ENCODE data around the gene CYBC1. TPM values are rescaled to one million over a fixed set of nuclear protein-coding genes. Genes with fewer than 3 reads are reported as not detected.

CYBC1 gene
- total and polyA plus RNA-seq, 9 of the 15 experiments (the other 6 are each of a cell fraction or from before 2014, with no cell fraction given): 1.3 to 71.8 (median 49.9) TPM

- TF ChIP-seq TFAM (CRISPR knock-in tag; conservative IDR thresholded peaks at IDR 0.05) (no peak), ZNF707 (CRISPR knock-in tag; conservative IDR thresholded peaks at IDR 0.05) (no peak), ZNF75A (CRISPR knock-in tag; IDR thresholded peaks at IDR 0.05) (no peak), HMGN3 (IDR thresholded peaks at IDR 0.05; ENCODE audit: borderline replicate concordance, extremely low read depth, insufficient read length, low read depth, low read length) (no peak), NRF1 (conservative IDR thresholded peaks at IDR 0.05 in 1 of 2, IDR thresholded peaks at IDR 0.05 in 1 of 2) (peak; percentile 41 to 53; a peak in 3 of 4 replicates), ETS2 (tag; IDR thresholded peaks at IDR 0.05; ENCODE audit: borderline replicate concordance, poor library complexity, severe bottlenecking) (no peak), ELF4 (CRISPR knock-in tag; IDR thresholded peaks at IDR 0.05) (no peak), JUND (IDR thresholded peaks at IDR 0.05; ENCODE audit: borderline replicate concordance, low read depth, low read length) (peak; percentile 81; the same call in 1 of the 2 replicates), JUND (tag; IDR thresholded peaks at IDR 0.05; ENCODE audit: borderline replicate concordance, low read depth, low read length) (peak; percentile 68; the same call in 2 of the 3 replicates), NCOA1 (IDR thresholded peaks at IDR 0.05; ENCODE audit: low read depth) (no peak), ZNF12 (CRISPR knock-in tag; IDR thresholded peaks at IDR 0.05) (0 out of 2 replicates have a peak, but pooled peaks have one; percentile 75), RBBP5 (IDR thresholded peaks at IDR 0.05; ENCODE audit: borderline replicate concordance, insufficient read depth, low read length, poor library complexity, severe bottlenecking) (no peak), RFX5 (IDR thresholded peaks at IDR 0.05; ENCODE audit: low read depth, low read length) (peak; percentile 80; the same call in 1 of the 2 replicates), KAT7 (CRISPR knock-in tag; IDR thresholded peaks at IDR 0.05; ENCODE audit: borderline replicate concordance) (no peak; the same call in 1 of the 2 replicates), HOXB6 (CRISPR knock-in tag; IDR thresholded peaks at IDR 0.05; ENCODE audit: borderline replicate concordance) (no peak), ESRRA (IDR thresholded peaks at IDR 0.05; ENCODE audit: borderline replicate concordance, low read depth) (peak; percentile 86; the same call in 1 of the 2 replicates), PBX2 (CRISPR knock-in tag; IDR thresholded peaks at IDR 0.05; ENCODE audit: low read depth) (no peak), PBX2 (tag; conservative IDR thresholded peaks at IDR 0.05; ENCODE audit: low read depth) (peak; percentile 81), MEF2A (IDR thresholded peaks at IDR 0.05; ENCODE audit: control insufficient read depth, low read depth, low read length) (peak; percentile 79; the same call in 1 of the 2 replicates)
- TF ChIP-seq, protein P1, sequence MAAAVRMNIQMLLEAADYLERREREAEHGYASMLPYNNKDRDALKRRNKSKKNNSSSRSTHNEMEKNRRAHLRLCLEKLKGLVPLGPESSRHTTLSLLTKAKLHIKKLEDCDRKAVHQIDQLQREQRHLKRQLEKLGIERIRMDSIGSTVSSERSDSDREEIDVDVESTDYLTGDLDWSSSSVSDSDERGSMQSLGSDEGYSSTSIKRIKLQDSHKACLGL (CRISPR knock-in tag; IDR thresholded peaks at IDR 0.05; ENCODE audit: borderline replicate concordance, poor library complexity, severe bottlenecking): no peak
- TF ChIP-seq, protein P2, sequence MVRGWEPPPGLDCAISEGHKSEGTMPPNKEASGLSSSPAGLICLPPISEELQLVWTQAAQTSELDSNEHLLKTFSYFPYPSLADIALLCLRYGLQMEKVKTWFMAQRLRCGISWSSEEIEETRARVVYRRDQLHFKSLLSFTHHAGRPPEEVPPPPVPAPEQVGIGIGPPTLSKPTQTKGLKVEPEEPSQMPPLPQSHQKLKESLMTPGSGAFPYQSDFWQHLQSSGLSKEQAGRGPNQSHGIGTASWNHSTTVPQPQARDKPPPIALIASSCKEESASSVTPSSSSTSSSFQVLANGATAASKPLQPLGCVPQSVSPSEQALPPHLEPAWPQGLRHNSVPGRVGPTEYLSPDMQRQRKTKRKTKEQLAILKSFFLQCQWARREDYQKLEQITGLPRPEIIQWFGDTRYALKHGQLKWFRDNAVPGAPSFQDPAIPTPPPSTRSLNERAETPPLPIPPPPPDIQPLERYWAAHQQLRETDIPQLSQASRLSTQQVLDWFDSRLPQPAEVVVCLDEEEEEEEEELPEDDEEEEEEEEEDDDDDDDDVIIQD (CRISPR knock-in tag; IDR thresholded peaks at IDR 0.05): no peak
Measured at GRCh38 chr17:82494236-82495055, 43.9 kb upstream of the CYBC1 start (continued).

Measured in K562 (cell line).